PFSK-1 (cell line): ENCODE measurements around the gene CCL13.

Source experiments
- POLR2AphosphoS5 ChIP-seq: IDR thresholded peaks from 2 replicates; pipeline ENCODE4 v1.6.1; 2012; ENCODE audit warnings: low read depth, mild to moderate bottlenecking, control low read depth, low read length, moderate library complexity
- REST ChIP-seq, 2 experiments: IDR thresholded peaks; 2 replicates each; pipeline versions ENCODE4 v1.6.1 to v1.8.0; 2011 to 2012; ENCODE audit warnings: low read depth in 2 of 2, low read length in 2 of 2, control low read depth in 1 of 2, inconsistent platforms in 1 of 2, mild to moderate bottlenecking in 1 of 2, moderate library complexity in 1 of 2; ENCODE audit not compliant: insufficient read depth in 1 of 2
- SIN3A ChIP-seq: IDR thresholded peaks from 2 replicates; pipeline ENCODE4 v1.6.1; 2012; ENCODE audit warnings: mild to moderate bottlenecking, low read length, moderate library complexity, borderline replicate concordance; ENCODE audit not compliant: insufficient read depth
- TAF1 ChIP-seq: IDR thresholded peaks from 2 replicates; pipeline ENCODE4 v1.6.1; 2012; ENCODE audit warnings: low read length, control low read depth, borderline replicate concordance; ENCODE audit not compliant: insufficient read depth

- TF ChIP-seq TAF1 (no peak), REST (IDR thresholded peaks at IDR 0.05; ENCODE audit: insufficient read depth in 1 of 2, low read depth in 2 of 2, low read length in 2 of 2) (no peak), SIN3A (no peak), POLR2AphosphoS5 (no peak)
These were observed 49.9 kb downstream of the CCL13 start for GRCh38 chr17:34406226-34406625.
